A673 (cell line): Measurements from ENCODE around the gene NXPH2. TPM values are rescaled to one million over a fixed set of nuclear protein-coding genes. Genes with fewer than 3 reads are reported as not detected.

ENCODE experiments used
- BruUV-seq: library from RNA; stranded (reverse); fragments of 400-500 nt; replicated peaks from 2 replicates; lab custom pipeline; 2021; lab: Mats Ljungman, UMichigan
- CTCF ChIA-PET: fragments of 300-600 bp; sonication (Branson Sonifier 250); formaldehyde crosslinking; loops from one replicate; lab custom pipeline; 2022; ENCODE audit warnings: antibody characterized with exemption; lab: Charles Lee
- POLR2A ChIA-PET: fragments of 300-600 bp; sonication (Branson Sonifier 250); formaldehyde crosslinking; loops from one replicate; lab custom pipeline; 2022; ENCODE audit warnings: antibody characterized with exemption; ENCODE audit not compliant: low non-redundant PET; lab: Charles Lee
- DNase-seq: peaks from one replicate; pipeline ENCODE4 v3.0.0-alpha.2; 2015; ENCODE audit warnings: low spot score
- H3K27ac ChIP-seq: fragments of 200-600 bp; sonication (generic); 2 replicates; pipeline ENCODE4 v1.5.1; 2016; ENCODE audit warnings: mixed run types, low read depth, mild to moderate bottlenecking, mixed read lengths, antibody characterized with exemption, low read length; ENCODE audit not compliant: poor library complexity, severe bottlenecking
- H3K27me3 ChIP-seq: fragments of 200-600 bp; sonication (generic); replicated peaks from 2 replicates; pipeline ENCODE4 v1.6.1; 2017; ENCODE audit warnings: mixed run types, low read depth, mild to moderate bottlenecking, mixed read lengths, antibody characterized with exemption, low read length; ENCODE audit not compliant: insufficient read depth, poor library complexity
- H3K36me3 ChIP-seq: fragments of 200-600 bp; sonication (generic); 2 replicates; pipeline ENCODE4 v1.6.1; 2016; ENCODE audit warnings: mixed run types, mild to moderate bottlenecking, mixed read lengths, antibody characterized with exemption, low read length; ENCODE audit not compliant: insufficient read depth, poor library complexity, severe bottlenecking
- H3K4me1 ChIP-seq: fragments of 200-600 bp; sonication (generic); 2 replicates; pipeline ENCODE4 v1.6.1; 2017; ENCODE audit warnings: mixed run types, mild to moderate bottlenecking, mixed read lengths, antibody characterized with exemption, low read length; ENCODE audit not compliant: insufficient read depth, poor library complexity, severe bottlenecking
- H3K4me3 ChIP-seq: fragments of 200-600 bp; sonication (generic); 2 replicates; pipeline ENCODE4 v1.5.1; 2016; ENCODE audit warnings: low read depth, mixed run types, mild to moderate bottlenecking, mixed read lengths, low read length; ENCODE audit not compliant: poor library complexity, severe bottlenecking
- H3K9me3 ChIP-seq: fragments of 200-600 bp; sonication (generic); 2 replicates; pipeline ENCODE4 v1.6.1; 2016; ENCODE audit warnings: mixed run types, low read depth, mild to moderate bottlenecking, mixed read lengths, antibody characterized with exemption, low read length; ENCODE audit not compliant: poor library complexity, severe bottlenecking
- CTCF ChIP-seq: fragments of 300-800, 200-600 bp; sonication (generic); conservative IDR thresholded peaks from 2 replicates; pipeline ENCODE4 v1.5.1; 2017; ENCODE audit warnings: low read depth, mild to moderate bottlenecking, antibody characterized with exemption, low read length, moderate library complexity, mixed read lengths
- EZH2 ChIP-seq: fragments of 200-600 bp; sonication (generic); IDR thresholded peaks from 2 replicates; pipeline ENCODE4 v1.6.1; 2017; ENCODE audit warnings: borderline replicate concordance, low read depth, mild to moderate bottlenecking, mixed read lengths, antibody characterized with exemption, low read length; ENCODE audit not compliant: poor library complexity, severe bottlenecking
- intact Hi-C: fragments of 100-400 bp; cut with micrococcal nuclease; formaldehyde crosslinking; loops from one replicate; pipeline ENCODE4 v1.10.0; 2022; ENCODE audit not compliant: unreplicated experiment
- total RNA-seq: library from RNA; stranded (reverse); gene quantifications from 2 replicates; pipeline ENCODE4 v1.2.3, GENCODE V29; 2021

The NXPH2 gene
- total RNA-seq, 1 experiment from 2014 or later = 5.4 TPM

- no peak for TF ChIP-seq CTCF
- TF ChIP-seq EZH2 = no peak
- Histone ChIP-seq H3K27me3 (peaks cover 84% of the 10 kb centered on the region), H3K9me3 (no peaks in the 10 kb centered on the region), H3K27ac (no peak overlapping the region), H3K36me3 (no peaks in the 10 kb centered on the region), H3K4me1 (peaks cover 8% of the 10 kb centered on the region), H3K4me3 (peak overlapping the region; percentile 45)
- ChIA-PET POLR2A (no interaction called here), CTCF (no interaction called here)
- intact Hi-C loops = loop anchor here (10.0 kb wide), 1 partner anchor 836 kb away; no protein-coding TSS in a partner anchor
- no TSS peak for BruUV-seq
- peak; percentile 27 for DNase-seq
Measured at GRCh38 chr2:138780446-138780880, 273 bp upstream of the NXPH2 start.

- peak; percentile 51 for DNase-seq
- H3K36me3 ChIP-seq = no peaks in the 10 kb centered on the region
- ChIA-PET CTCF (no interaction called here), POLR2A (no interaction called here)
- TF ChIP-seq CTCF = no peak
- TF ChIP-seq EZH2 = no peak
- peaks cover 8% of the 10 kb centered on the region for H3K4me1 ChIP-seq
- intact Hi-C loops = no loop called here
- H3K27me3 ChIP-seq = peaks cover 91% of the 10 kb centered on the region
- no peaks in the 10 kb centered on the region for H3K9me3 ChIP-seq
- BruUV-seq = TSS peak; percentile 56
- H3K4me3 ChIP-seq = peak overlapping the region; percentile 45
- H3K27ac ChIP-seq = no peak overlapping the region
Measured at GRCh38 chr2:138779406-138779780, 797 bp downstream of the NXPH2 start.

- ChIA-PET CTCF (no interaction called here), POLR2A (no interaction called here)
- no peak overlapping the region for H3K27ac ChIP-seq
- H3K36me3 ChIP-seq = no peaks in the 10 kb centered on the region
- peaks cover 8% of the 10 kb centered on the region for H3K4me1 ChIP-seq
- H3K9me3 ChIP-seq = no peaks in the 10 kb centered on the region
- DNase-seq = peak; percentile 55
- intact Hi-C loops = no loop called here
- TF ChIP-seq CTCF = no peak
- no peak for TF ChIP-seq EZH2
- H3K27me3 ChIP-seq = peaks cover 87% of the 10 kb centered on the region
- H3K4me3 ChIP-seq = no peak overlapping the region
- BruUV-seq = no TSS peak
Measured at GRCh38 chr2:138777996-138778395, 2.2 kb downstream of the NXPH2 start.
